ENCODE data around the gene ASB15.

- TF ChIP-seq POLR2AphosphoS5 (IDR thresholded peaks at IDR 0.05; ENCODE audit: low read depth, low read length) (no peak), SIN3A (IDR thresholded peaks at IDR 0.05; ENCODE audit: borderline replicate concordance, insufficient read depth, low read length) (no peak)
These were observed 48.5 kb upstream of the ASB15 start for GRCh38 chr7:123553159-123553558.

All from PFSK-1 (cell line).